HG02840 (cell line): ENCODE data around the gene NFXL1.
"Not testable (repeated sequence)": the region's sequence is repeated elsewhere in the genome, so short reads cannot be mapped to it uniquely, and the experiment has no call there.

ENCODE experiments used
- ATAC-seq: cut with Tn5 transposase; IDR thresholded peaks from one replicate; pipeline ENCODE4 v1.9.1; 2021; ENCODE audit warnings: mild to moderate bottlenecking, moderate library complexity, moderate number of reproducible peaks; ENCODE audit not compliant: unreplicated experiment, low FRiP score

Gene NFXL1

GRCh38 chr4:47914220-47914925 is at the start of gene NFXL1:
Gene NFXL1, minus strand, starts transcription at chr4:47914583. Its CDS starts 380 bp downstream, at chr4:47914203.
- peak; percentile 97 for ATAC-seq

- no peak for ATAC-seq
These were observed 40.3 kb upstream of the NFXL1 start for GRCh38 chr4:47954677-47955076.

- ATAC-seq: no peak
These were observed 39.9 kb upstream of the NFXL1 start for GRCh38 chr4:47954245-47954644.

GRCh38 chr4:47945930-47946726 is 31.7 kb upstream of the NFXL1 start:
- no peak for ATAC-seq

- no peak for ATAC-seq
These were observed 27.9 kb upstream of the NFXL1 start for GRCh38 chr4:47942081-47942819.

GRCh38 chr4:47939456-47939855 is 25.1 kb upstream of the NFXL1 start:
- no peak for ATAC-seq

GRCh38 chr4:47936336-47936735 is 22.0 kb upstream of the NFXL1 start:
- ATAC-seq: no peak

- no peak for ATAC-seq
These were observed 19.5 kb upstream of the NFXL1 start for GRCh38 chr4:47933840-47934239.

GRCh38 chr4:47930971-47931804 is 16.8 kb upstream of the NFXL1 start:
- no peak for ATAC-seq

GRCh38 chr4:47929682-47930201 is 15.4 kb upstream of the NFXL1 start:
- ATAC-seq: no peak

- ATAC-seq: peak; percentile 80
These were observed 12.4 kb upstream of the NFXL1 start for GRCh38 chr4:47926667-47927258.

GRCh38 chr4:47923261-47923608 is 8.9 kb upstream of the NFXL1 start:
- ATAC-seq: not testable (repeated sequence)

- ATAC-seq: not testable (repeated sequence)
These were observed 8.3 kb upstream of the NFXL1 start for GRCh38 chr4:47922436-47923260.

- ATAC-seq: not testable (repeated sequence)
These were observed 2.8 kb upstream of the NFXL1 start for GRCh38 chr4:47917163-47917562.

GRCh38 chr4:47915378-47915777 is 995 bp upstream of the NFXL1 start:
- no peak for ATAC-seq

GRCh38 chr4:47914926-47915237 is 499 bp upstream of the NFXL1 start:
- ATAC-seq: peak; percentile 13

- peak; percentile 35 for ATAC-seq
These were observed 543 bp downstream of the NFXL1 start for GRCh38 chr4:47913861-47914219.

GRCh38 chr4:47913330-47913729 is 1.1 kb downstream of the NFXL1 start:
- ATAC-seq: no peak

- ATAC-seq: no peak
These were observed 7.2 kb downstream of the NFXL1 start for GRCh38 chr4:47907089-47907646.
